Kidney (tissue), 14 donors: ENCODE results near the gene ST3GAL6. TPM values are rescaled to one million over a fixed set of nuclear protein-coding genes. Genes with fewer than 3 reads are reported as not detected.

ENCODE experiments used
- DNase-seq, 5 donors: peaks; one replicate each; pipeline ENCODE4 v3.0.0-alpha.2; 2013 to 2020
- FAIRE-seq: peaks from 2 replicates; lab custom pipeline; 2012; peaks lifted over from hg19 to GRCh38; lab: Jason Lieb, UNC
- H3K27ac ChIP-seq, 2 donors: one replicate each; pipeline ENCODE4 v1.7.0; 2013; ENCODE audit warnings: low read depth in 2 of 2, low read length in 2 of 2, inconsistent platforms in 1 of 2
- H3K27me3 ChIP-seq: one replicate; pipeline ENCODE4 v1.7.1; 2013; ENCODE audit warnings: low read length, inconsistent platforms; ENCODE audit not compliant: control insufficient read depth, insufficient read depth
- H3K36me3 ChIP-seq, 3 donors: one replicate each; pipeline versions ENCODE4 v1.7.0 to v1.7.1; 2013; ENCODE audit warnings: low read length in 3 of 3, control low read depth in 1 of 3, inconsistent platforms in 1 of 3; ENCODE audit not compliant: insufficient read depth in 3 of 3, control insufficient read depth in 2 of 3
- H3K4me1 ChIP-seq, 3 donors: one replicate each; pipeline versions ENCODE4 v1.7.0 to v1.7.1; 2013; ENCODE audit warnings: low read length in 3 of 3, inconsistent platforms in 1 of 3, low read depth in 1 of 3; ENCODE audit not compliant: control insufficient read depth in 2 of 3, insufficient read depth in 2 of 3
- H3K4me3 ChIP-seq, 3 donors: one replicate each; pipeline versions ENCODE4 v1.7.0 to v1.8.1; 2013; ENCODE audit warnings: low read length in 3 of 3, control low read depth in 1 of 3, inconsistent platforms in 1 of 3
- H3K9ac ChIP-seq, 3 donors: one replicate each; pipeline versions ENCODE4 v1.7.0 to v1.7.1; 2013; ENCODE audit warnings: low read length in 3 of 3, control low read depth in 1 of 3, inconsistent platforms in 1 of 3
- H3K9me3 ChIP-seq, 3 donors: one replicate each; pipeline versions ENCODE4 v1.7.0 to v1.7.1; 2013; ENCODE audit warnings: low read length in 3 of 3, control low read depth in 1 of 3, inconsistent platforms in 1 of 3; ENCODE audit not compliant: control insufficient read depth in 2 of 3, insufficient read depth in 1 of 3
- CTCF ChIP-seq: IDR thresholded peaks from 3 replicates; pipeline ENCODE4 v1.5.1; 2012; ENCODE audit warnings: mild to moderate bottlenecking, moderate library complexity, borderline replicate concordance; ENCODE audit not compliant: insufficient read depth; ENCODE audit errors: extremely low read depth
- intact Hi-C: fragments of 100-400 bp; cut with DNase I; formaldehyde crosslinking; loops from one replicate; pipeline ENCODE4 v1.11.1; 2022
- polyA plus RNA-seq: library from polyadenylated mRNA; stranded (reverse); fragments of 350-450 nt; fragmentation: Illumina TruSeq; extraction: RNeasy Lipid Tissue Mini Kit (QIAGEN cat#74804); gene quantifications from one replicate; pipeline ENCODE4 v1.2.3, GENCODE V29; 2014; ENCODE audit warnings: low read depth, low replicate concordance; ENCODE audit not compliant: insufficient read depth
- total RNA-seq: library from RNA; stranded (reverse); fragmentation: NEBNext Ultra II Directional; extraction: Animal tissue kit (Norgen Biotek cat#: 25700); gene quantifications from one replicate; pipeline ENCODE4 v1.2.1, GENCODE V29; 2021
- donor health status: control.
- donor health status: control.
- donor health status: control.
- donor health status: control.
- donor health status: control.
- donor health status: DM: yes; HTN: yes; CAD: no.
- donor health status: Normal renal cell carcinoma (clear cell type).

Gene ST3GAL6
- total and polyA plus RNA-seq, 2 donors from 2014 or later: 10.7 to 20.8 TPM

DNA sequence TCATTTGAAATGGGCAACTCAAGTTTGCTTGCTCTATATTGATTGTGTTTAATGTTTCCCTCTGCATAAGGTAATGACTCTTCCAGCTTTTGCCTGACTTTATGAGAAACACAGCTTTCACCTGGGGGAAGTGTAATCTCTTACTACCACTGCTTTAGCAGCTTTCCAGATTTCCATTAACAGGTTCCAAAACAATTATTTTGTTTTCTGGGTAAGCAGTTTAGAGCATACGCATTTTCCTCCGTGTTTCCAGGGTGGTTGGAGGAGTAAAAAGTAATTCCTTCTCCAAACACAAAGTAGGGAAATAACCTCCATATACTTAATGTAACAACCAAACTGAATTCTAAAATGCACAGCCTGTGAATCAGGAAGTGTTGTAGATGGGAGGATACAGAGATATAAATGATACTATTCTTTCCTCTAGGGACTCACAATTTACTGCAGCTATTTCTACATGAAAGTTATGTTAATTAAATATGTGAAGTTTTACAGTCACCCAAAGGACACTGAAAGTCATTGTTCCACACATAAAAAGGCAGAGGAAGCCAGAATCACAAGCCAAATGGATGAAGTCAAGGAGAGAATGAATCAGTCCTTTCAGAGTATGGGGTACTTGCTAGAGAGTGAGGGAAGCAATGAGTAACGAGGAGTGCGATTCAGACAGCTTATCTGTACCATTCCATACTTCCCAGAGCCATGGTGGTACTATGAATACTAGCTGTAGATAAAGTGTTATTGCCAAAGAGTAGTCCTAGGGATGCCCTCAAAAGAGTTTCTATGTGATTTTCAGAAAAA, 16.6 kb downstream of the ST3GAL6 start:
- FAIRE-seq (no peak), DNase-seq (no peak)
- H3K4me3 ChIP-seq: no peak overlapping the region
- TF ChIP-seq CTCF: no peak
- peak overlapping the region; percentile 12 for H3K27ac ChIP-seq
- peaks cover 0 to 2% (median 0%) of the 10 kb centered on the region in 3 donors for H3K36me3 ChIP-seq
- no peaks in the 10 kb centered on the region for H3K27me3 ChIP-seq
- intact Hi-C loops: no loop called here
- peaks cover 3 to 21% (median 11%) of the 10 kb centered on the region in 3 donors for H3K4me1 ChIP-seq
- no peaks in the 10 kb centered on the region for H3K9me3 ChIP-seq
- H3K9ac ChIP-seq: no peak overlapping the region

DNA sequence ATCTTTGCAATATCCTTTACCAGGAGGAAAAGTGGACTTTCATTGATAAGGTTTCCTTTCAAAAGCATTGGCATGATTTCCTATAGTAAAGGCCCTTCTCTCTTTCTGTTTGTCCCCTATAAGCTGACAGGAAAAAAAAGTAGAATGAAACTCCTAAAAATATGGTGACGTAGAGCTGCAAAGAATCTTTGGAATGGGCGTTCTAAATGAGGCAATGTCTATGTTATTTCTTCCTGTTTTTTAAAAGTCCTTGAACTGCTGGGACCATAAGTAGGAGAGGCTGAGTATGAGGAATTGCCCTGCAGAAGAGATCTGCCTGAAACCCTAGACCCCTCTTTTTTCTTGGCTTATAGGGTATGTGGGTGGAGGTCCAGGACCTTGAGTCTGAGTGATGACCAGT, 17.2 kb downstream of the ST3GAL6 start:
- DNase-seq: no peak
- H3K4me1 ChIP-seq: peaks cover 3 to 21% (median 11%) of the 10 kb centered on the region in 3 donors
- no peaks in the 10 kb centered on the region for H3K9me3 ChIP-seq
- peaks cover 0 to 2% (median 0%) of the 10 kb centered on the region in 3 donors for H3K36me3 ChIP-seq
- no peak overlapping the region for H3K4me3 ChIP-seq
- intact Hi-C loops: no loop called here
- H3K27me3 ChIP-seq: no peaks in the 10 kb centered on the region
- TF ChIP-seq CTCF: no peak
- H3K9ac ChIP-seq: no peak overlapping the region
- FAIRE-seq: no peak
- no peak overlapping the region for H3K27ac ChIP-seq

DNA sequence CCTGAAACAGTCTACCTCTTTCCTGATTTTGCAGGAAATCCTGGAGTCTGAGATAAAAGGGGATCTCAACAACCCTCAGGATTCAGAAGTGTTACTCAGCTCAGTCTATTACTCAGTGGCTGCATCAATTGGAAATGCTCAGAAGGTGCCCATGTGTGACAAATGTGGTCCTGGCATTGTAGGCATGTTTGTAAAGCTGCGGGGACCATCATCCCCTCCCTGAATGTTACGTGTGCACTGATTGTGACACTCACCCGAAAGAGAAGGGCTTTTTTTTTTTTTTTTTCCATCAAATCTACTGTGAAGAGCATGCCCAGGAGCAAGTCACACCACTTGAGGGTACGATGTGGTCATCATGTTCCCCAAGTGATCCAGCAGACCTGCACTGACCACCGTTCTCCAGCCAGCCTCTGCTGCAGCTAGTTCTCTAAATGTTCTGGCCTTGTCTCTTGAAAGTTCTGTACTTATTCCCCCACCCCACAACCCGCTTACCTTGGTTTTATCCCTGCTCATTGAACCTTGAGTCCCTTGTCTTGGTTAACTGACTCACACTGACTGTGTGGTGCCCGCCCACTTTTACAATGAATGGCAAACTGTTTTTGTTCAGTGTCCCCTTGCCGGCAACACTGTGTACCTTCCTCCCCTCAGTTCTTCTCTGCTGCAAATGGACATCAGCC, 19.8 kb downstream of the ST3GAL6 start:
- intact Hi-C loops: no loop called here
- peaks cover 3 to 20% (median 5%) of the 10 kb centered on the region in 3 donors for H3K4me1 ChIP-seq
- FAIRE-seq: no peak
- peak overlapping the region in 1 of 2 donors; percentile 35 for H3K27ac ChIP-seq
- H3K9me3 ChIP-seq: no peaks in the 10 kb centered on the region
- no peak for TF ChIP-seq CTCF
- peak; percentile 24 to 77 (median 64) for DNase-seq
- H3K9ac ChIP-seq: no peak overlapping the region
- H3K4me3 ChIP-seq: no peak overlapping the region
- H3K36me3 ChIP-seq: peaks cover 0 to 2% (median 0%) of the 10 kb centered on the region in 3 donors
- no peaks in the 10 kb centered on the region for H3K27me3 ChIP-seq
